Measurements from ENCODE around the gene ITGAX.

ITGAX gene

DNA sequence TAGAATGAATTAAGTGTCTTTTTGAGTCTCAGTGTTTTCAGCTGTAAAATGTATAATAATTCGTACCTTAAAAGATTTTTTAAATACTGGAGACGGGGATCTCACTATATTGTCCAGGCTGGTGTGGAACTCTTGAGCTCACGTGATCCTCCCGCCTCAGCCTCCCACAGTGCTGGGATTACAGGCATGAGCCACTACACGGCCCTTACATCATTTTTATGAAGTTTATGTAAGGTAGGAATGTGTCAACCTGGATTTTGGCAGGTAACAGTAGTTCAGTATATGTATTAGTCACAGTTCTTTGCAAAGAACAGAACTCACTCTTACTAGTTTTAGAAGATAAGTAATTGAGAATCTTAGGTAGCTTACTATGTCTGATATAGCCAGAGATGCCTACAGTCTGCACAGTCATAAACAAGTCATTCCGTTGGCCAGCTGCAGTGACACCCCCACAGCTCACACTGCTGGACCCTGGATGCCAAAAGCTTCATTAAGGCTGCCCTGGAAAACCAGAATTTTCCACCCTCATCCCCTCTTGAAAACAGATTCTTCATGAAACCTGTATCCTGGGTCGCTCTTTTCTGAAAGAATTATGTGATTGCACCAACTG is 73.8 kb downstream of the ITGAX start:
- TF ChIP-seq, protein P1, sequence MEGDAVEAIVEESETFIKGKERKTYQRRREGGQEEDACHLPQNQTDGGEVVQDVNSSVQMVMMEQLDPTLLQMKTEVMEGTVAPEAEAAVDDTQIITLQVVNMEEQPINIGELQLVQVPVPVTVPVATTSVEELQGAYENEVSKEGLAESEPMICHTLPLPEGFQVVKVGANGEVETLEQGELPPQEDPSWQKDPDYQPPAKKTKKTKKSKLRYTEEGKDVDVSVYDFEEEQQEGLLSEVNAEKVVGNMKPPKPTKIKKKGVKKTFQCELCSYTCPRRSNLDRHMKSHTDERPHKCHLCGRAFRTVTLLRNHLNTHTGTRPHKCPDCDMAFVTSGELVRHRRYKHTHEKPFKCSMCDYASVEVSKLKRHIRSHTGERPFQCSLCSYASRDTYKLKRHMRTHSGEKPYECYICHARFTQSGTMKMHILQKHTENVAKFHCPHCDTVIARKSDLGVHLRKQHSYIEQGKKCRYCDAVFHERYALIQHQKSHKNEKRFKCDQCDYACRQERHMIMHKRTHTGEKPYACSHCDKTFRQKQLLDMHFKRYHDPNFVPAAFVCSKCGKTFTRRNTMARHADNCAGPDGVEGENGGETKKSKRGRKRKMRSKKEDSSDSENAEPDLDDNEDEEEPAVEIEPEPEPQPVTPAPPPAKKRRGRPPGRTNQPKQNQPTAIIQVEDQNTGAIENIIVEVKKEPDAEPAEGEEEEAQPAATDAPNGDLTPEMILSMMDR (conservative IDR thresholded peaks at IDR 0.05; ENCODE audit: low read depth, low read length): no peak
- no peak overlapping the region for H3K4me3 ChIP-seq (ENCODE audit: low read length)
- no peak for DNase-seq (ENCODE audit: low read depth)

DNA sequence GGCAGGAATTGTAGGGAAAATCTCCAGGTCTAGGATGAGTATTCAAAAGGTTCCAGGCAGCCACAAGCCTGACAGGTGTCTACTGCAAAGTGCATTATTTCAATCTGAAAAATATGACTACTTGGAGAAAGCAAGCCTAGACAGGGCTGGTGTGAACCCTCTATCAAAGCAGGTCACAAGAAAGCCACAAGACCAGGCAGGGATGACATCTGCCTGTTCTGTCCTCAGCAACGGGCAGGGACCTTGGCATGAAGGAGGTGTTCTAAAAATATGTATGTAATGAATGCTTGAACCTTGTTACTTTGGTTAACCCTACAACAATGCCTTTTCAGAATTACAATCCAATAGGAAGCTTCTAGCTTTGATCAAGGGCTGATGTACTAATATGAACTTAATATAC is 74.3 kb downstream of the ITGAX start:
- no peak overlapping the region for H3K4me3 ChIP-seq (ENCODE audit: low read length)
- TF ChIP-seq, protein P1 (conservative IDR thresholded peaks at IDR 0.05; ENCODE audit: low read depth, low read length): no peak
- DNase-seq (ENCODE audit: low read depth): no peak

DNA sequence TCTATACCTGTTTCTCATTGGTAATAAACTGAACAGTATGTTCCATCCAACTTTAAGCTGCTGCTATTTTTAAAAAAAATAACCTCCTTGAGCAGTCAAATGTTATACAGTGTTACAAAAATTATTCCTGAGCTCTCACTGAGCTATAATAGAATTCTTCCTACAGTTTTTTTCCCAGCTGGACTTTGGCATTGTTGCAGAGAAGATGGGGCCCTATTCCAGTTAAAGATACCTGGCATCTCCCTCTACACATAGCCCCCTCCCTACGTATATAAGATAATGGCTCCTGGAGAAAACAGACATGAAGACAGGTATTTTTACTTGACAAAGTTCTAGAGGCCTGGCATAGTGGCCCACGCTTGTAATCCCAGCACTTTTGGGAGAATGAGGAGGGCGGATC is 74.8 kb downstream of the ITGAX start:
- TF ChIP-seq, protein P1 (conservative IDR thresholded peaks at IDR 0.05; ENCODE audit: low read depth, low read length): no peak
- H3K4me3 ChIP-seq (ENCODE audit: low read length): no peak overlapping the region
- DNase-seq (ENCODE audit: low read depth): no peak

DNA sequence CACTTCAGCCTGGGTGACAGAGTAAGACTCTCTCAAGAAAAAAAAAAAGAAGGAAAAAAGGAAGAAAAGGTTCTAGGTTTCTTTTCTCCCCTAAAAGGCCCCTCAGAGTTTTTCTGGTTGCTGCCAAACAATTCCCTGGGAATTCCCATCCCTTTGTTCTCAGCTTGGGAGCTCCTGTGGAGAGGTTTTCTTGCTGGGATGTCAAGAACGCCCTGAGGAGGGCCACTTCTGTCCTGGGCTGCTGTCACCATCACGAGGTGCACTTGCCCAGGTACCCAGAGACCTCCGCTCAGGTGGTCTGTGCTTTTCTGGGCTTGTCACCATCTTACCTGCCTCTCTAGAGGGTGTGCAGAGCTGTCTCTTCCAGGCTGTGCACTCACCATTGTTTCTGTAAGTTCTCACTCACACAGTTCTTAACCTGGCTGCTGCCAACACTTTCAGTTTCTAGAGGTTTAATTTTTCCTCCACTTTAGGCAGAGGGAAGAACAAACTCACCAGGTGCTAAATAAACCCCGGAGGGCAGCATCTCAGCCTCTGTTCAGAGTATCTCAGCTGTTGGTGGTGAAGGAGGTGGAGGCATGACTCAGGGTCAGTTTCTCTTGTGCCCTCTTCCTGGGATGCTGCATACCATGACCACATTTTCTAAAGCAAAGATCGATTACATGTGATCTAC is 75.5 kb downstream of the ITGAX start:
- no peak for DNase-seq (ENCODE audit: low read depth)
- H3K4me3 ChIP-seq (ENCODE audit: low read length): no peak overlapping the region
- TF ChIP-seq, protein P1 (conservative IDR thresholded peaks at IDR 0.05; ENCODE audit: low read depth, low read length): no peak

All from retinal pigment epithelial cell (primary cell).